ENCODE results near the gene CD38.

Gene CD38

DNA sequence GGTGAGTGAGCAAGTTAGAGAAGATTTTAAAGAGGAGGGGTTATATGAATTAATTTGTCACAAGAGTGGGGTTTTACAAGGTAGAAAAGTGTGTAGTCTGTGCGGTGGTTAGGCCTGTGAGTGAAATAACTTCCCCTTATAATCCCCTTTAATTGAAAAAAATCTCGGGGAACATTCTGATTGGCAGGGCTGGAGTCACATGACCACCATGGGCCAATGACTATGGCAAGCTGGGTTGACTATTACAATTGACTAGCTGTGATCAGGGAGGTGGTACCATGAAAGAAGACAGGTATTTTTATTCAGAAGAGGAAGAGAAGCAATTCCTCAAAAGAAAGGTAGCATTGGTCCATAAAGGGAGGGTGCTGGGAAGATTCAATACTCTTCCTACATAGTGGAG is 27.0 kb upstream of the CD38 start:
- no peak overlapping the region for H2AFZ ChIP-seq (ENCODE audit: low read depth, low read length)
- TF ChIP-seq, protein P1, sequence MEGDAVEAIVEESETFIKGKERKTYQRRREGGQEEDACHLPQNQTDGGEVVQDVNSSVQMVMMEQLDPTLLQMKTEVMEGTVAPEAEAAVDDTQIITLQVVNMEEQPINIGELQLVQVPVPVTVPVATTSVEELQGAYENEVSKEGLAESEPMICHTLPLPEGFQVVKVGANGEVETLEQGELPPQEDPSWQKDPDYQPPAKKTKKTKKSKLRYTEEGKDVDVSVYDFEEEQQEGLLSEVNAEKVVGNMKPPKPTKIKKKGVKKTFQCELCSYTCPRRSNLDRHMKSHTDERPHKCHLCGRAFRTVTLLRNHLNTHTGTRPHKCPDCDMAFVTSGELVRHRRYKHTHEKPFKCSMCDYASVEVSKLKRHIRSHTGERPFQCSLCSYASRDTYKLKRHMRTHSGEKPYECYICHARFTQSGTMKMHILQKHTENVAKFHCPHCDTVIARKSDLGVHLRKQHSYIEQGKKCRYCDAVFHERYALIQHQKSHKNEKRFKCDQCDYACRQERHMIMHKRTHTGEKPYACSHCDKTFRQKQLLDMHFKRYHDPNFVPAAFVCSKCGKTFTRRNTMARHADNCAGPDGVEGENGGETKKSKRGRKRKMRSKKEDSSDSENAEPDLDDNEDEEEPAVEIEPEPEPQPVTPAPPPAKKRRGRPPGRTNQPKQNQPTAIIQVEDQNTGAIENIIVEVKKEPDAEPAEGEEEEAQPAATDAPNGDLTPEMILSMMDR (IDR thresholded peaks at IDR 0.05; ENCODE audit: borderline replicate concordance, extremely low read depth, low read length, poor library complexity, severe bottlenecking), result no peak
- no peak for TF ChIP-seq EZH2 (IDR thresholded peaks at IDR 0.05; ENCODE audit: borderline replicate concordance, low read depth, low read length, severe bottlenecking)
- H3K27ac ChIP-seq (ENCODE audit: low read length), result no peak overlapping the region
- peaks cover 13% of the 10 kb centered on the region for H3K36me3 ChIP-seq (ENCODE audit: insufficient read depth, low read length)
- H3K4me3 ChIP-seq (ENCODE audit: low read depth in 1 of 2, low read length in 2 of 2), result no peak overlapping the region
- H3K4me1 ChIP-seq (ENCODE audit: insufficient read depth, low read length), result peaks cover 60% of the 10 kb centered on the region
- no peak overlapping the region for H3K4me2 ChIP-seq (ENCODE audit: insufficient read depth, low read length)
- H4K20me1 ChIP-seq (ENCODE audit: insufficient read depth, low read length), result no peaks in the 10 kb centered on the region
- H3K9ac ChIP-seq (ENCODE audit: low read depth, low read length), result no peak overlapping the region
- no peaks in the 10 kb centered on the region for H3K27me3 ChIP-seq (ENCODE audit: insufficient read depth, low read length, poor library complexity)
- peaks cover 8% of the 10 kb centered on the region for H3K9me3 ChIP-seq (ENCODE audit: insufficient read depth, low read length, severe bottlenecking)
- DNase-seq, result no peak
- H3K79me2 ChIP-seq (ENCODE audit: insufficient read depth, low read length), result peaks cover 51% of the 10 kb centered on the region
- ATAC-seq (ENCODE audit: insufficient read depth, low read depth), result no peak

DNA sequence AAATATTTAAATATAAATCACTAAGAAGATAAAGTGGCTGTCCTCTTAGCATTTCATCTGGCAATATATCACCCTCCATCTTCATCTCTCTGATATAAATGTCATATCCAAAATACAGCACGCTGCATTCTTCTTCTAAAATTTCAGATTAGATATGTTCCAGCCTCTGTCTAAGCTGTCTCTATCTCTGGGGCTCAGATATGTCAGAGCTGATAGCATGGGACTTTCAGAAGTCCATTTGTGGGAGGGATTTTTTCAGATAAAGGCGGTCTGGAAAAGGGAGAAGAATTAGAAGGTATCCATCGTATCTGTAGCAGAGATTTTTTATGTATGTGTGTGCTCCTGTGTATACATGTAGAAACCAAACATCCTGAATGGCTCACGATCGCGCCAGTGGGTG is 25.0 kb upstream of the CD38 start:
- H3K27ac ChIP-seq (ENCODE audit: low read length), result peak overlapping the region; percentile 96
- no peaks in the 10 kb centered on the region for H4K20me1 ChIP-seq (ENCODE audit: insufficient read depth, low read length)
- no peak for TF ChIP-seq EZH2 (IDR thresholded peaks at IDR 0.05; ENCODE audit: borderline replicate concordance, low read depth, low read length, severe bottlenecking)
- TF ChIP-seq, protein P1 (IDR thresholded peaks at IDR 0.05; ENCODE audit: borderline replicate concordance, extremely low read depth, low read length, poor library complexity, severe bottlenecking), result no peak
- H2AFZ ChIP-seq (ENCODE audit: low read depth, low read length), result no peak overlapping the region
- ATAC-seq (ENCODE audit: insufficient read depth, low read depth), result no peak
- peaks cover 13% of the 10 kb centered on the region for H3K36me3 ChIP-seq (ENCODE audit: insufficient read depth, low read length)
- H3K9me3 ChIP-seq (ENCODE audit: insufficient read depth, low read length, severe bottlenecking), result no peaks in the 10 kb centered on the region
- H3K79me2 ChIP-seq (ENCODE audit: insufficient read depth, low read length), result peaks cover 55% of the 10 kb centered on the region
- no peak for DNase-seq
- H3K4me3 ChIP-seq (ENCODE audit: low read depth in 1 of 2, low read length in 2 of 2), result peak overlapping the region in 1 of 2 experiments; percentile 60; a peak in 2 of 4 replicates
- peaks cover 66% of the 10 kb centered on the region for H3K4me1 ChIP-seq (ENCODE audit: insufficient read depth, low read length)
- H3K27me3 ChIP-seq (ENCODE audit: insufficient read depth, low read length, poor library complexity), result no peaks in the 10 kb centered on the region
- peak overlapping the region; percentile 77 for H3K9ac ChIP-seq (ENCODE audit: low read depth, low read length)
- H3K4me2 ChIP-seq (ENCODE audit: insufficient read depth, low read length), result peak overlapping the region; percentile 70

DNA sequence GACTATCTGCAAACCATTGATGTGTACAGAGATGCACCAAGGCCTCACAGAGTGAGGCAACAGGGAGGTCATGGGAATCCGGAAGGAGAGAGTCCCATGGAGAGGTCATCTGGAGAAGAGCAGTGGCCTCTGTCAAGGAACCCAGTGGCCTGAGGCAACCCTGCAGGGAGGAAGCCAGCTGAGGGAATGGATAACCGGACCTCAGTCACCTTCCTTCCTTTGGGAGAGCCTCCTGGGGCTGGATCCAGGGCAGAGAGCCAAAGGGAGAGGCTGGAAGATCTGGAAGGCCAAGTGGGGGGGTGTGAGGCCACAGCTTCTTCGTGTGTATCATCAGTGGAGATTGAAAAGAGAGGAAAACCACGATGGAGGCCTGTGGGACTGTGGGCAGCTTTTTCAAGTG is 24.3 kb upstream of the CD38 start:
- H3K4me1 ChIP-seq (ENCODE audit: insufficient read depth, low read length), result peaks cover 64% of the 10 kb centered on the region
- ATAC-seq (ENCODE audit: insufficient read depth, low read depth) (no peak), DNase-seq (peak; percentile 67)
- TF ChIP-seq, protein P1 (IDR thresholded peaks at IDR 0.05; ENCODE audit: borderline replicate concordance, extremely low read depth, low read length, poor library complexity, severe bottlenecking), result no peak
- TF ChIP-seq EZH2 (IDR thresholded peaks at IDR 0.05; ENCODE audit: borderline replicate concordance, low read depth, low read length, severe bottlenecking), result no peak
- peaks cover 13% of the 10 kb centered on the region for H3K36me3 ChIP-seq (ENCODE audit: insufficient read depth, low read length)
- no peaks in the 10 kb centered on the region for H3K27me3 ChIP-seq (ENCODE audit: insufficient read depth, low read length, poor library complexity)
- H3K4me2 ChIP-seq (ENCODE audit: insufficient read depth, low read length), result peak overlapping the region; percentile 70
- peak overlapping the region in 1 of 2 experiments; percentile 60; a peak in 2 of 4 replicates for H3K4me3 ChIP-seq (ENCODE audit: low read depth in 1 of 2, low read length in 2 of 2)
- peaks cover 62% of the 10 kb centered on the region for H3K79me2 ChIP-seq (ENCODE audit: insufficient read depth, low read length)
- H3K27ac ChIP-seq (ENCODE audit: low read length), result peak overlapping the region; percentile 96
- no peak overlapping the region for H2AFZ ChIP-seq (ENCODE audit: low read depth, low read length)
- H3K9ac ChIP-seq (ENCODE audit: low read depth, low read length), result peak overlapping the region; percentile 77
- no peaks in the 10 kb centered on the region for H4K20me1 ChIP-seq (ENCODE audit: insufficient read depth, low read length)
- no peaks in the 10 kb centered on the region for H3K9me3 ChIP-seq (ENCODE audit: insufficient read depth, low read length, severe bottlenecking)
